ENCODE results near the gene CLDN14.
"Not testable (repeated sequence)": the region's sequence is repeated elsewhere in the genome, so short reads cannot be mapped to it uniquely, and the experiment has no call there.

The CLDN14 gene

GRCh38 chr21:36499578-36500471 is 19.9 kb upstream of the CLDN14 start:
- DNase-seq = no peak

- no peak for DNase-seq
Measured at GRCh38 chr21:36494557-36494956, 14.6 kb upstream of the CLDN14 start.

- DNase-seq = no peak
Measured at GRCh38 chr21:36491209-36491910, 11.4 kb upstream of the CLDN14 start.

GRCh38 chr21:36489776-36490165 is 9.8 kb upstream of the CLDN14 start:
- no peak for DNase-seq

GRCh38 chr21:36489103-36489775 is 9.3 kb upstream of the CLDN14 start:
- no peak for DNase-seq

GRCh38 chr21:36487641-36488307 is 7.9 kb upstream of the CLDN14 start:
- no peak for DNase-seq

GRCh38 chr21:36486246-36486645 is 6.3 kb upstream of the CLDN14 start:
- no peak for DNase-seq

GRCh38 chr21:36485476-36485875 is 5.6 kb upstream of the CLDN14 start:
- DNase-seq = no peak

GRCh38 chr21:36483095-36483494 is 3.2 kb upstream of the CLDN14 start:
- no peak for DNase-seq

- no peak for DNase-seq
Measured at GRCh38 chr21:36482673-36483072, 2.8 kb upstream of the CLDN14 start.

GRCh38 chr21:36482181-36482580 is 2.3 kb upstream of the CLDN14 start:
- DNase-seq = no peak

- DNase-seq = no peak
Measured at GRCh38 chr21:36481639-36482038, 1.7 kb upstream of the CLDN14 start.

GRCh38 chr21:36480618-36481017 is 696 bp upstream of the CLDN14 start:
- DNase-seq = no peak

GRCh38 chr21:36478941-36479340 is 981 bp downstream of the CLDN14 start:
- DNase-seq = no peak

GRCh38 chr21:36478207-36478701 is 1.7 kb downstream of the CLDN14 start:
- DNase-seq = no peak

- no peak for DNase-seq
Measured at GRCh38 chr21:36477559-36477958, 2.4 kb downstream of the CLDN14 start.

GRCh38 chr21:36477001-36477400 is 2.9 kb downstream of the CLDN14 start:
- no peak for DNase-seq

GRCh38 chr21:36476541-36476940 is 3.4 kb downstream of the CLDN14 start:
- not testable (repeated sequence) for DNase-seq

GRCh38 chr21:36474591-36474990 is 5.3 kb downstream of the CLDN14 start:
- DNase-seq = no peak

- no peak for DNase-seq
Measured at GRCh38 chr21:36473203-36473602, 6.7 kb downstream of the CLDN14 start.

GRCh38 chr21:36472377-36472776 is 7.5 kb downstream of the CLDN14 start:
- no peak for DNase-seq

GRCh38 chr21:36471254-36471723 is 8.6 kb downstream of the CLDN14 start:
- DNase-seq = no peak

- no peak for DNase-seq
Measured at GRCh38 chr21:36470294-36470693, 9.6 kb downstream of the CLDN14 start.

Data from KG1 (cell line).